Epithelial cell of esophagus (primary cell): ENCODE results near the gene KIF7.
A peak's percentile ranks its signal among the peaks of the same experiment; 100 is the strongest.

Source experiments
- DNase-seq: peaks from one replicate; pipeline ENCODE4 v3.0.0; 2010; ENCODE audit warnings: low read depth
- H3K4me3 ChIP-seq: 2 replicates; pipeline ENCODE4 v1.5.1; 2011; ENCODE audit warnings: mild to moderate bottlenecking, low read length, control low read depth
- CTCF ChIP-seq: IDR thresholded peaks from 2 replicates; pipeline ENCODE4 v1.5.1; 2011; ENCODE audit warnings: low read depth, mild to moderate bottlenecking, low read length, control low read depth, inconsistent platforms; ENCODE audit not compliant: insufficient read depth; ENCODE audit errors: missing control alignments

Gene KIF7, protein sequence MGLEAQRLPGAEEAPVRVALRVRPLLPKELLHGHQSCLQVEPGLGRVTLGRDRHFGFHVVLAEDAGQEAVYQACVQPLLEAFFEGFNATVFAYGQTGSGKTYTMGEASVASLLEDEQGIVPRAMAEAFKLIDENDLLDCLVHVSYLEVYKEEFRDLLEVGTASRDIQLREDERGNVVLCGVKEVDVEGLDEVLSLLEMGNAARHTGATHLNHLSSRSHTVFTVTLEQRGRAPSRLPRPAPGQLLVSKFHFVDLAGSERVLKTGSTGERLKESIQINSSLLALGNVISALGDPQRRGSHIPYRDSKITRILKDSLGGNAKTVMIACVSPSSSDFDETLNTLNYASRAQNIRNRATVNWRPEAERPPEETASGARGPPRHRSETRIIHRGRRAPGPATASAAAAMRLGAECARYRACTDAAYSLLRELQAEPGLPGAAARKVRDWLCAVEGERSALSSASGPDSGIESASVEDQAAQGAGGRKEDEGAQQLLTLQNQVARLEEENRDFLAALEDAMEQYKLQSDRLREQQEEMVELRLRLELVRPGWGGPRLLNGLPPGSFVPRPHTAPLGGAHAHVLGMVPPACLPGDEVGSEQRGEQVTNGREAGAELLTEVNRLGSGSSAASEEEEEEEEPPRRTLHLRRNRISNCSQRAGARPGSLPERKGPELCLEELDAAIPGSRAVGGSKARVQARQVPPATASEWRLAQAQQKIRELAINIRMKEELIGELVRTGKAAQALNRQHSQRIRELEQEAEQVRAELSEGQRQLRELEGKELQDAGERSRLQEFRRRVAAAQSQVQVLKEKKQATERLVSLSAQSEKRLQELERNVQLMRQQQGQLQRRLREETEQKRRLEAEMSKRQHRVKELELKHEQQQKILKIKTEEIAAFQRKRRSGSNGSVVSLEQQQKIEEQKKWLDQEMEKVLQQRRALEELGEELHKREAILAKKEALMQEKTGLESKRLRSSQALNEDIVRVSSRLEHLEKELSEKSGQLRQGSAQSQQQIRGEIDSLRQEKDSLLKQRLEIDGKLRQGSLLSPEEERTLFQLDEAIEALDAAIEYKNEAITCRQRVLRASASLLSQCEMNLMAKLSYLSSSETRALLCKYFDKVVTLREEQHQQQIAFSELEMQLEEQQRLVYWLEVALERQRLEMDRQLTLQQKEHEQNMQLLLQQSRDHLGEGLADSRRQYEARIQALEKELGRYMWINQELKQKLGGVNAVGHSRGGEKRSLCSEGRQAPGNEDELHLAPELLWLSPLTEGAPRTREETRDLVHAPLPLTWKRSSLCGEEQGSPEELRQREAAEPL (N-terminal part only)

GRCh38 chr15:89654847-89655805 lies at the start of gene KIF7:
KIF7 (minus strand) TSS chr15:89655467; CDS start chr15:89652930, 2,537 bp downstream.
- peak; percentile 40 for DNase-seq
- peak within 1 kb of the TSS; percentile 54 for H3K4me3 ChIP-seq
- no peak for TF ChIP-seq CTCF

GRCh38 chr15:89704411-89704810 lies 49.1 kb upstream of the KIF7 start:
- no peak for DNase-seq
- no peak overlapping the region for H3K4me3 ChIP-seq
- no peak for TF ChIP-seq CTCF

GRCh38 chr15:89695198-89695597 lies 39.9 kb upstream of the KIF7 start:
- DNase-seq, result no peak
- TF ChIP-seq CTCF, result no peak
- H3K4me3 ChIP-seq, result no peak overlapping the region

DNA sequence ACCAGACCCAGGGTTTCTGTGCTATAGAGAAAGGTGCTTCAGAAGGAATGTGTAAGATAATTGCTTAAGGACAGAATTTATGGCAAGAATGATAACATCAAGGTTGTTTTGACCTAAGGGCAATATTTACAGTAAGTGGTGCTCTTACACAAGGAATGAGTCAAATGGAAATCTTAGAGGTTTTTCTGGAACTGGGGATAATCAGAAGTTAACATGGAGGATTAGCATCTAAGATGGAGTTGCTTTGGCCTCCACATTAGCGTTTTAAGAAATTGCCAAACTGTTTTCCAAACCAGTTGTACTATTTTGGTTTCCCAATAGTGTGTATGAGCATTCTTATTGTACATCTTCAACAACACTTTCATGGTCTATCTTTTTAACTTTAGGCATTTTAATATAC lies 38.4 kb upstream of the KIF7 start:
- TF ChIP-seq CTCF, result no peak
- peak; percentile 24 for DNase-seq
- no peak overlapping the region for H3K4me3 ChIP-seq

GRCh38 chr15:89693091-89693490 lies 37.8 kb upstream of the KIF7 start:
- no peak overlapping the region for H3K4me3 ChIP-seq
- DNase-seq, result no peak
- no peak for TF ChIP-seq CTCF
